ENCODE data around the gene ATP1B2.
"Not testable (repeated sequence)": the region's sequence is repeated elsewhere in the genome, so short reads cannot be mapped to it uniquely, and the experiment has no call there.

Gene ATP1B2

DNA sequence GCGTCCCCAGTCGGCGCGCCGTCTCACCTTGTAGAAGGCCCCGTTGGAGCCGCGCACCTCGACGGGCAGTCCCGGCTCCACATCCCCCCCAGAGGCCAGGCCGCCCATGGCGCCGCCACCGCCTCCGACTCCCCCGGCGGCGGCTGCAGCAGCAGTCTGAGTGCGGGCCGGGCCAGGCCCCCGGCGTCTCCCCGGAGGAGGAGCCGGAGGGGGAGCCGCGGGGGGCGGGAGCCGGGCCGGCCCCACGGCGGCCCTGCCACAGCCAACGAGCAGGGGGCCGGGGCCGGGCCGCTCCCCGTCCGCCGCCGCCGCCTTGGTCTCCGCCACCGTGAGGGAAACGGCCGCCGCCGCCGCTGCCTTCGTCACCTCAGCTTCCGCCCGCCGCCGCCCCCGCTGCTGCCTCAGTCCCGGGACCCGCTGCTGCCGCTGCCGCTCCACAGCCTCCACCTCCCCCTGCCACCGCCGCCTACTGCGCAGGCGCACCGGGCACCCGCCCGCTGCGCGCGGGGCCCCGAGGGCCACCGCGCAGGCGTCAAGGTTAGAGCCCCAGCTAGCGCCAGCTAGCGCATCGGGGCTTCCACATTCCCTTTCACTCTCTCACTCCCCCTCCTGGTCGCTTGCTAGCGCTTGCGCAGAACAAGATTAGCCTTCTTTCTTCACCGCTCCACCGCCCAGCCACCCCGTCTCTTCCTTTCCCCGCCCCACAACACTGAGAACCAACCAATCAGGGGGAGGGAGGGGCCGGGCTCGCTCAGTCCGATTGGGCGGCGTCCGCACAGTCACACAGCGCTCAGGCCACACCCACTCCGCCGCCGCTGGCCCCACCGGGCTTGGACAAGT lies 36.1 kb upstream of the ATP1B2 start, which contains the start of gene FXR2:
FXR2 (minus strand) TSS at position 473 of the 840 bp plus-strand sequence; CDS start at position 108, 365 bp downstream.
- TF ChIP-seq, protein P1, sequence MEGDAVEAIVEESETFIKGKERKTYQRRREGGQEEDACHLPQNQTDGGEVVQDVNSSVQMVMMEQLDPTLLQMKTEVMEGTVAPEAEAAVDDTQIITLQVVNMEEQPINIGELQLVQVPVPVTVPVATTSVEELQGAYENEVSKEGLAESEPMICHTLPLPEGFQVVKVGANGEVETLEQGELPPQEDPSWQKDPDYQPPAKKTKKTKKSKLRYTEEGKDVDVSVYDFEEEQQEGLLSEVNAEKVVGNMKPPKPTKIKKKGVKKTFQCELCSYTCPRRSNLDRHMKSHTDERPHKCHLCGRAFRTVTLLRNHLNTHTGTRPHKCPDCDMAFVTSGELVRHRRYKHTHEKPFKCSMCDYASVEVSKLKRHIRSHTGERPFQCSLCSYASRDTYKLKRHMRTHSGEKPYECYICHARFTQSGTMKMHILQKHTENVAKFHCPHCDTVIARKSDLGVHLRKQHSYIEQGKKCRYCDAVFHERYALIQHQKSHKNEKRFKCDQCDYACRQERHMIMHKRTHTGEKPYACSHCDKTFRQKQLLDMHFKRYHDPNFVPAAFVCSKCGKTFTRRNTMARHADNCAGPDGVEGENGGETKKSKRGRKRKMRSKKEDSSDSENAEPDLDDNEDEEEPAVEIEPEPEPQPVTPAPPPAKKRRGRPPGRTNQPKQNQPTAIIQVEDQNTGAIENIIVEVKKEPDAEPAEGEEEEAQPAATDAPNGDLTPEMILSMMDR (conservative IDR thresholded peaks at IDR 0.05; ENCODE audit: low read length), result peak; percentile 65
- H3K4me3 ChIP-seq (ENCODE audit: low read length), result peak within 1 kb of the TSS; percentile 90
- peak; percentile 100 for DNase-seq (ENCODE audit: low read depth)

DNA sequence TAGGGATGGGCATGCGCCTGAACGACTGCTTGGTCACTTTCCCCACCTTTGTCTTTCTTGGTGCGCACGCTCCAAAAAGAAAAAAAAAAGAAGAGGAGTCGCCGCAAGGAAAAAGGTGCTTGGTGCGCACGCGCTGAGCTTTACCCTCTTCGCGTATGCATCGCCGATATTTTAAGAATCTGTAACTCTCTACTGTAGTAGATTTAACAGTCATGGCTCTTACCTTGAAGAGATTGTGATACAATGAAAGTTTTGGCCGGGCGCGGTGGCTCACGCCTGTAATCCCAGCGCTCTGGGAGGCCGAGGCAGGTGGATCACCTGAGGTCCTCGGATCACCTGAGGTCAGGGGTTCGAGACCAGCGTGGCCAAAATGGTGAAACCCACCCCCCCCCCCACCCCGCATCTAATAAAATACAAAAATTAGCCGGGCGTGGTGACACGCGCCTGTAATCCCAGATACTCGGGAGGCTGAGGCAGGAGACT lies 35.4 kb upstream of the ATP1B2 start:
- peak overlapping the region; percentile 63 for H3K4me3 ChIP-seq (ENCODE audit: low read length)
- TF ChIP-seq, protein P1 (conservative IDR thresholded peaks at IDR 0.05; ENCODE audit: low read length), result no peak

DNA sequence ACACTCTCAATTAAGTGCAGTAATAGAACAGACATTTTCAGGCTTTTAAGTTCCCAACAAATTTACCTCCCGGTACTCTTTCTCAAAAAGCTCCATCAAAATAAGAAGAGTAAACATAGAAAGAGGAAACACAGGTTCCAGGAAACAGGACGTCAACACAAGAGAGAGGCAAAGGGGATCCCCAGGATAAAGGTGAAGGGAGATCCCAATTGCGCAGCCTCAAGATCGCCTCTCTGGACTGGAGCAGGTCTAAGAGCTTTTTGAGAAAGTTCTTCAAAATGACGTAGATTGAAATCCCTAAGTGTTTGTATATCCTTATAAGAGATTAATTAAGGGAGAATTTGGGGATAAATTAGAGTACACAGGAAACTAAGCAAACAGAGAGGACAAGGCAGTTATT lies 32.1 kb upstream of the ATP1B2 start:
- DNase-seq (ENCODE audit: low read depth), result no peak
- TF ChIP-seq, protein P1 (conservative IDR thresholded peaks at IDR 0.05; ENCODE audit: low read length), result no peak

More for the DNA sequence above, 35.4 kb upstream of the ATP1B2 start:
- DNase-seq (ENCODE audit: low read depth), result no peak

DNA sequence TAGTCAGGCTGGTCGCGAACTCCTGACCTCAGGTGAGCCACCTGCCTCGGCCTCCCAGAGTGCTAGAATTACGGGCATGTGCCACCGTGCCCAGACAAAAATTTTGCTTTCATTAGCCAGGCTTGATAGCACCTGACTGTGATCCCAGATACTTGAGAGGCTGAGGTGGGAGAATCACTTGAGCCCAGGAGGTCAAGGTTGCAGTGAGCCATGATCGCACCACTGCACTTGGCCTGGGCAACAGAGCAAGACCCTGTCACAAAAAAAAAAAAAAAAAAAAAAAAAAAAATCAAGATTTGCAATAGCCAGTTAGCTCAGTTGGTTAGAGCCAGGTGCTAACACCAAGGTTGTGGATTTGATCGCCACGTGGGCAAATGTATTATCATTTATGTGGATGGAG lies 29.9 kb upstream of the ATP1B2 start:
- TF ChIP-seq, protein P1 (conservative IDR thresholded peaks at IDR 0.05; ENCODE audit: low read length), result no peak
- no peak overlapping the region for H3K4me3 ChIP-seq (ENCODE audit: low read length)
- DNase-seq (ENCODE audit: low read depth), result no peak

More for the DNA sequence above, 32.1 kb upstream of the ATP1B2 start:
- no peak overlapping the region for H3K4me3 ChIP-seq (ENCODE audit: low read length)

DNA sequence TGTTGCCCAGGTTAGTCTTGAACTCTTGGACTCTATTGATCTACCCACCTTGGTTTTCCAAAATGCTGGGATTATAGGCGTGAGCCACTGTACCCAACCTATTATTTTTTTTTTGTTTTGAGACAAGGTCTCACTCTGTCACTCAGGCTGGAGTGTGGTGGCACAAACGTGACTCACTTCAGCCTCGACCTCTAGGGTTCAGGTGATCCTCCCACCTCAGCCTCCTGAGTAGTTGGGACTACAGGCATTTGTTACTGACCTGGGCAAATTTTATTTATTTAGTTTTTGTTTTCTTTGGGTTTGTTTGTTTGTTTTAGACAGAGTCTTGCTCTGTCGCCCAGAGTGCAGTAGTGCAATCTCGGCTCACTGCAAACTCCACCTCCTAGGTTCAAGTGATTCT lies 27.1 kb upstream of the ATP1B2 start:
- no peak for DNase-seq (ENCODE audit: low read depth)
- no peak overlapping the region for H3K4me3 ChIP-seq (ENCODE audit: low read length)
- TF ChIP-seq, protein P1 (conservative IDR thresholded peaks at IDR 0.05; ENCODE audit: low read length), result no peak

DNA sequence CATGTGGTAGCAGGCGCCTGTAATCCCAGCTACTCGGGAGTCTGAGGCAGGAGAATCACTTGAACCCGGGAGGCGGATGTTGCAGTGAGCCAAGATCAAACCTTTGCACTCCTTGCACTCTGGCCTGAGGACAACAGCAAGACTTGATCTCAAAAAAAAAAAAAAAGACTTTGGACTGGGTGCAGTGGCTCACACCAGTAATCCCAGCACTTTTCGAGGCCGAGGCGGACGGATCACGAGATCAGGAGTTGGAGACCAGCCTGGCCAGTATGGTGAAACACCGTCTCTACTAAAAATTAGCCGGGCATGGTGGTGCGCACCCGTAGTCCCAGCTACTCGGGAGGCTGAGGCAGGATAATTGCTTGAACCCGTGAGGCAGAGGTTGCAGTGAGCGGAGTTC lies 25.0 kb upstream of the ATP1B2 start:
- DNase-seq (ENCODE audit: low read depth); H3K4me3 ChIP-seq (ENCODE audit: low read length): not testable (repeated sequence)

DNA sequence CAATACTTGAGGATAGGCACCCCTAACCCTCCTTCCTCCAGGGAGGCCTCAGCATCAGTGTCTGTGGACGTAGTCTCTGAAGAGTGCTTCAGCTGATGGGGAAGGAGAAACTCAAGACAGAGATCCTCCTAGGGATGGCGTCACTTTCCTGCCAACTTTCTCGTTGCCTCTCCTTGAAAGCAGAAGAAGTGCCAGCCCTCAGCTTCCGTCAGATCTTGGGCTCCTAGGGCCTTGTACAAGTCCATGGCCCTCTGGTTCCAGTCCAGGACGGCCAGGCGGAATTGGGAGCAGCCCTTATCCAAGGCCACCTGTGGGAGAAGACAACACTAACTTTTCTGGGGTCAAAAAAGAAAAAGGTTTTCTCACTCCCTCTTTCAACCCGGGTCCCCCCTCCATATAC lies 24.4 kb upstream of the ATP1B2 start:
- no peak for DNase-seq (ENCODE audit: low read depth)
- H3K4me3 ChIP-seq (ENCODE audit: low read length), result peak overlapping the region; percentile 83; the same call in 1 of the 2 replicates
- TF ChIP-seq, protein P1 (conservative IDR thresholded peaks at IDR 0.05; ENCODE audit: low read length), result no peak

Data from AG10803 (cell line).